IPS-15b (cell line): ENCODE results near the gene TBC1D17.

Experiments used
- H3K27me3 ChIP-seq: one replicate; pipeline ENCODE4 v1.6.1; 2013; ENCODE audit warnings: low read length; ENCODE audit not compliant: control insufficient read depth, insufficient read depth
- H3K36me3 ChIP-seq: one replicate; pipeline ENCODE4 v1.6.1; 2013; ENCODE audit warnings: low read length; ENCODE audit not compliant: control insufficient read depth, insufficient read depth
- H3K4me1 ChIP-seq: one replicate; pipeline ENCODE4 v1.6.1; 2013; ENCODE audit warnings: mild to moderate bottlenecking, low read length; ENCODE audit not compliant: control insufficient read depth, insufficient read depth
- H3K4me3 ChIP-seq: one replicate; pipeline ENCODE4 v1.5.1; 2013; ENCODE audit warnings: low read depth, low read length
- H3K9ac ChIP-seq: one replicate; pipeline ENCODE4 v1.6.1; 2013; ENCODE audit warnings: low read depth, mild to moderate bottlenecking, low read length
- H3K9me3 ChIP-seq: one replicate; pipeline ENCODE4 v1.6.1; 2013; ENCODE audit warnings: mild to moderate bottlenecking, low read length; ENCODE audit not compliant: control insufficient read depth, insufficient read depth

The TBC1D17 gene

DNA sequence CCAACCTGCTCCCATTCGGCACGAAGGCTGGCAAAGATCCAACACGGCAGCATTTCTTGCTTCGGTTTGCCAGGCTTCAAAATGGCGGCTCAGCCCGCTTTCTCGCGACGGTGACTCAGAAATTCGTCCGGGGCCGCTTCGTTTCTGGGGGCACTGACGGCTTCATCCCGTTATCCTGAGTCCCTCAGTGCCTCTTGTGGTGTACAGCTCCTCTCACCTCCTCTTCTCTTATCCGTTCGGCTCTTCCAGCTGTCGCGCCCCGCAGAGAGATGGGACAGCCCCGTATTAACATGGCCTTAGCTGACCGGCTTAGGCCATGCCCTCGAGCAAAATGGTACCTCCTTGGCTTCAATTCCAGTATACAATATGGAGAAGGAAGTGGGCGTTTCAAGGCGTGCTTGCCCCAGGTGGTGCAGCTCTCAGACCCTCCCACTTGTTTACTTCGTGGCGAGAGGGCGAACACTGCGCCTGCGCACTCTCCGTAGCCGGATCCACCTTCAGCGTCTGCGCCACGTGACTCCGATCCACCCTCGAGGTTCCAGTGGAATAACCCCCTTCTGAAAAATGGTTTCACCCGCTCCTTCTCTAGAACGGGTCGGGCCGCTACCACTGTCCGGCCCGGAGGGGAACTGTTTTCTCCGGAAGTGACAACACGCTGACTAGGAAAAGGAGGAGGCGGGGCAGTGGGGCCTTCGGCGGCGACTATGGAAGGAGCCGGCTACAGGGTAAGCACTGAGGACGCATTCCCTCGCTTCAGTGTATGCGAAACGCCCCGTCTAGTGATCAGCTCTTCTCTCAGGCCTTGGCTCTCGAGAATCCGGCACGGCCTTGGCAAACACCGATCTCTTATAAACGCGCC, at the start of gene TBC1D17, which contains the start of gene AKT1S1:
TSS of gene TBC1D17 (plus strand) at position 683 of the 859 bp plus-strand sequence. CDS start at position 705, 22 bp downstream.
TSS of gene AKT1S1 (minus strand) at position 336 of the 859 bp plus-strand sequence. CDS start 4,060 bp downstream, outside the sequence.
- Histone ChIP-seq H3K9me3 (no peaks in the 10 kb centered on the region), H3K4me3 (peak within 1 kb of the TSS; percentile 99), H3K9ac (peak within 1 kb of the TSS; percentile 100), H3K4me1 (peaks cover 5% of the 10 kb centered on the region), H3K27me3 (no peaks in the 10 kb centered on the region), H3K36me3 (peaks cover 29% of the 10 kb centered on the region)

DNA sequence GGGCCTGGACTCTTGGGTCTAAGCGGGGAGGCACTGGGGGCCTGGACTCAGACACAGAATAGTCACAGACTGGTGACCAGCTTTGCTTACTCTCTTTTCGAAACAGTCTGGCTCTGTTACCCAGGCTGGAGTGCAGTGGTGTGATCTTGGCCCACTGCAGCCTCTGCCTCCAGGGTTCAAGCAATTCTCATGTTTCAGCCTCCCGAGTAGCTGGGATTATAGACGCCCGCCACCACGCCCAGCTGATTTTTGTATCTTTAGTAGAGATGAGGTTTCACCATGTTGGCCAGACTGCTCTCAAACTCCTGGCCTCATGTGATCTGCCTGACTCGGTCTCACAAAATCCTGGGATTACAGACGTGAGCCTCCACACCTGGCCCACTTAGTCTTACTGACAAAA, 48.3 kb upstream of the TBC1D17 start:
- no peak overlapping the region for H3K9ac ChIP-seq
- no peak overlapping the region for H3K4me3 ChIP-seq
- H3K9me3 ChIP-seq = no peaks in the 10 kb centered on the region
- H3K36me3 ChIP-seq = peaks cover 40% of the 10 kb centered on the region
- no peaks in the 10 kb centered on the region for H3K4me1 ChIP-seq
- no peaks in the 10 kb centered on the region for H3K27me3 ChIP-seq

DNA sequence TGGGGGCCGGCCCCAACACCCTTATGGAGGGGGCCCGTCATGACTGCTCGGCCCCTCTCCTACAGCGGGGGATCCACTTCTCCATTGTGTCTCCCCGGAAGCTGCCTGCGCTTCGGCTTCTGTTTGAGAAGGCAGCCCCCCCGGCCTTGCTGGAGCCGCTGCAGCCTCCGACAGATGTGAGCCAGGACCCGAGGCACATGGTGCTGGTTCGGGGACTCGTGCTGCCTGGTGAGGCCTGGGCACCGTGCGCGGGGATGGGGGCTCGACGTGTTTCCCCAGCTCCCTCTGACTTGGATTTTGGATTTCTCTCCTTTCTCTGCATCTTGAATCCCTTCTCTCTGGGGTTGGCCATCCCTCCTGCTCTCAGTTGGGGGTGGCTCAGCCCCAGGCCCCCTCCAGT, 47.8 kb upstream of the TBC1D17 start:
- Histone ChIP-seq H3K4me3 (no peak overlapping the region), H3K27me3 (no peaks in the 10 kb centered on the region), H3K4me1 (no peaks in the 10 kb centered on the region), H3K9me3 (no peaks in the 10 kb centered on the region), H3K9ac (no peak overlapping the region), H3K36me3 (peaks cover 42% of the 10 kb centered on the region)

DNA sequence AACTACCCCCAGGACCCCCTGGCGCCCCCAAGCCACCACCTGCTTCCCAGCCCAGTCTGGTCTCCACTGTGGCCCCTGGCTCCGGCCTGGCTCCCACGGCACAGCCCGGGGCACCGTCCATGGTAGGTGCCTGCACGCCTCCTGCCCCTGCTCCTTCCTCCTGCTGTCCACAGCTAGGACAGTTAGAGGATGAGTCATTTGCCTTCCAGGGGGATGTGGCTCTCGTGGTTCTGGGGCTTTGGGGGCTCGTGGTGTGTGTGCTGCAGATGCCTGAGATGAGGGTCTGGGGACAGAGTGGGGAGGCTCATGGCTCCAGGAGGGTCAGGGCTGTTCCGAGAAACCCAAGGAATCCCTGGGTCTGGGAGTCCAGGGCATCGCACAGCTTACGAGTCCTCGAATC, 46.7 kb upstream of the TBC1D17 start:
- H3K4me3 ChIP-seq = no peak overlapping the region
- H3K9ac ChIP-seq = no peak overlapping the region
- H3K4me1 ChIP-seq = no peaks in the 10 kb centered on the region
- H3K9me3 ChIP-seq = no peaks in the 10 kb centered on the region
- peaks cover 48% of the 10 kb centered on the region for H3K36me3 ChIP-seq
- H3K27me3 ChIP-seq = no peaks in the 10 kb centered on the region

DNA sequence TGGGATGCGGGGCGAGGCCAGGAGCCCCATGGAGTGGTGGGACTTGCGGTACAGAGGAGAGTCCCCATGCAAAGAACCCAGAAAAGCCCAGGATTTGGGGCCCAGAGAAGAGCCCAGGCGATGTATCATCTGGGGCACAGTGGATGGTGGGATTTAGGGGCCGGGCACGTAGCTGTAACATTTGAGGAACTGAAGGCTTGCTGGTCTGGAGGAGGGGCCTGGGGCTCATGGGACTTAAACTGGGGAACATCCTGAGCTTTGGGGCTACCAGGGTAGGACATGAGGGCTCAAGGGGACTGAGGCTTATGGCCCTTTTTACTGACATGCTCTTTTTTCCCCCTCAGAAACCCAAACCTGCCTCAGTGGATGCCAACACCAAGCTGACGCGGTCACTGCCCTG, 45.9 kb upstream of the TBC1D17 start:
- Histone ChIP-seq H3K4me3 (no peak overlapping the region), H3K36me3 (peaks cover 51% of the 10 kb centered on the region), H3K4me1 (no peaks in the 10 kb centered on the region), H3K27me3 (no peaks in the 10 kb centered on the region), H3K9me3 (no peaks in the 10 kb centered on the region), H3K9ac (no peak overlapping the region)

DNA sequence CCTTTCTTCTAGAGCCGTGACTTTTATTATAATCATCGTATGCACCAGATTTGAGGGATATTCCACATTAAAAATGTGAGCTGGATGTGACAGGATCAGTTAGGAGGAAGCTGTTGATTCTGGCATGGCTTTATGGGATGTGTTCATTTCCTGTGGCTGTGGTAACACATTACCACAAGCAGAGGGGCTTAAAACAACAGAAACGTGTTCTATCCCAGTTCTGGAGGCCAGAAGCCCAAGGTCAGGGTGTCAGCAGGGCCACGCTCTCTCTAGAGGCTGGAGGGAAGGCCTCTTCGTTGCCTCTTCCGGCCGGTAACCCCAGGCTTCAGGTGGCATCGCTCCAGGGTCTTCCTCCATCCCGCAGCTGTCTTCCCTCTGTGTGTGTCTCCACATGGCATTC, 44.9 kb upstream of the TBC1D17 start:
- Histone ChIP-seq H3K36me3 (peaks cover 58% of the 10 kb centered on the region), H3K9ac (no peak overlapping the region), H3K4me3 (no peak overlapping the region), H3K9me3 (no peaks in the 10 kb centered on the region), H3K4me1 (no peaks in the 10 kb centered on the region), H3K27me3 (no peaks in the 10 kb centered on the region)

DNA sequence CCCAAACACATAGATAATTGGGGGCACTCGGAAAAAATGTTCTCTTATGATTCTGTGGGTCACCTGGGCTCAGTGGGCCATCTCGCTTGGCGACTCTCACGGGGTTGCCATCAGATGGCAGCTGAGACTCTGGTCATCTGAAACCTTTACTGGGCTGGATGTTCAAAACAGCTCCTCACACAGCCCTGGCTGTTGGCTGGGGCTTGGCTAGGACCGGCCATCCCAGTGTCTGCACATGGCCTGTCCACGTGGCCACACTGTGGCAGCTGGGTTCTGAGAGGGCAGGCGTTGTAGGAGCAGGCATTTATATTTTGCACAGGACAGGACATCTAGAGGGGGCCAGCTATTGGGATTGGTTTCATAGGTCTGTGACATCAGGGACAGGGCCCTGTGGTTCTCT, 43.9 kb upstream of the TBC1D17 start:
- H3K9me3 ChIP-seq = no peaks in the 10 kb centered on the region
- peaks cover 64% of the 10 kb centered on the region for H3K36me3 ChIP-seq

DNA sequence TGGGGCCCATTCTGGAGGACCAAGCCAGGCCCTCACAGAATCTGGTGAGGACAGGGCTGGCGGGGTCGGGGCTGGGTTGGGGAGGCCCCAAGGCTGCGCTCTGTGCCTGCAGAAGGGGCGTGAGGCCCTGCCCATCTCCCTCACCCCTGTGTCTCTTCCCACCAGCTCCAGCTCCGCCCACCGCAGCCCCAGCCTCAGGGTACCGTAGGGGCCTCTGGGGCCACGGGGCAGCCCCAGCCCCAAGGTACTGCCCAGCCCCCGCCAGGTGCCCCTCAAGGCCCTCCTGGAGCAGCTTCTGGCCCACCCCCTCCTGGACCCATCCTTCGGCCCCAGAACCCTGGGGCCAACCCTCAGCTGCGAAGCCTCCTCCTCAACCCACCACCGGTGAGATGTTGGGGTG, 41.9 kb upstream of the TBC1D17 start:
- Histone ChIP-seq H3K9ac (no peak overlapping the region), H3K9me3 (no peaks in the 10 kb centered on the region), H3K36me3 (peaks cover 60% of the 10 kb centered on the region), H3K4me3 (no peak overlapping the region), H3K27me3 (no peaks in the 10 kb centered on the region), H3K4me1 (no peaks in the 10 kb centered on the region)

More for the DNA sequence above, 43.9 kb upstream of the TBC1D17 start:
- Histone ChIP-seq H3K4me3 (no peak overlapping the region), H3K27me3 (no peaks in the 10 kb centered on the region), H3K4me1 (no peaks in the 10 kb centered on the region), H3K9ac (no peak overlapping the region)

DNA sequence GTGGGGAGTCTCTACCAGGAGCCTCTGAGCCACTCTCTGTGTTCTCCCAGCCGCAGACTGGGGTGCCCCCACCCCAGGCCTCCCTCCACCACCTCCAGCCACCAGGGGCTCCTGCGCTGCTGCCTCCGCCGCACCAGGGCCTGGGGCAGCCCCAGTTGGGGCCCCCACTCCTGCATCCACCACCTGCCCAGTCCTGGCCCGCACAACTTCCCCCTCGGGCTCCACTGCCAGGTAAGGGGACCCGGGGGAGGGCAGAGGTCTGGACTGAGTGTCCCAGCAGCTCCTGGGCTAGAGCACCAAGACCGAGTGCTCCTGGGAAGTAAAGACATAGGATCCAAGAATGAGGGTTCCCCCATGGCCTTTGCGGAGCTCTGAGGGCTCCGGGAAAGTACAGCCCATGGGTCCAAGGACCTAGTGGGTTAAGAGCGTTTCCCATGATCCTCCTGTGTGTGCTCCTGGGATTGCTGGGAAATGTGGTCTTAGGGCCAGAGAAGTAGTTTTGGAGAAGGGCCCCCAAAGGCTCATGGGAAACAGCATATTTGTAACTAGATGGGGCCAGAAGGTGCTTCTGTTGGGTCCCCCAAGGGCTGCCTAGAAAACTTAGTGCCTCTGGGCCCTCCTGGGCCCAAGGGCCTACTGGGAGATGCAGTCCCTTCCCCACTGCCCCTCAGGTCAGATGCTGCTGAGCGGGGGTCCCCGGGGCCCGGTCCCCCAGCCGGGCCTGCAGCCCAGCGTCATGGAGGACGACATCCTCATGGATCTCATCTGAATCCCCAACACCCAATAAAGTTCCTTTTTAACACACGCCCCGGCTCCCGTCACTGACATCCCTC, 41.1 kb upstream of the TBC1D17 start:
- no peak overlapping the region for H3K4me3 ChIP-seq
- H3K9ac ChIP-seq = no peak overlapping the region
- no peaks in the 10 kb centered on the region for H3K27me3 ChIP-seq
- peaks cover 52% of the 10 kb centered on the region for H3K36me3 ChIP-seq
- no peaks in the 10 kb centered on the region for H3K4me1 ChIP-seq
- no peaks in the 10 kb centered on the region for H3K9me3 ChIP-seq

DNA sequence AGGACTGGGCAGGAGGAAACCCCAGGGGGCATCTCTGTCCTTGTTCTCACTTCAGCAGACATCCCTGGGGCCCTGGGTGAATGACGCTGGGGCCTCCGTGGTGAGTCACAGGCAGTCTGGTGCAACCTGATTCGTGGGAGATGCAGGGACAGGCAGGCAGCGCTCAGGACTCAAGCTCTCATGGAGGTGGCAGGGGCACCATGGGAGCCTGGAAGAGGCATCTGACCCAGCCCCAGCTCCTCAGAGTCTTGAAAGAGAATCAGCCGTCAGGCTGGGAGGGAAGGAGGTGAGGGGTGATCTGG, 40.5 kb upstream of the TBC1D17 start:
- H3K9me3 ChIP-seq = no peaks in the 10 kb centered on the region
- peaks cover 49% of the 10 kb centered on the region for H3K36me3 ChIP-seq
- no peak overlapping the region for H3K4me3 ChIP-seq
- H3K9ac ChIP-seq = no peak overlapping the region
- H3K27me3 ChIP-seq = no peaks in the 10 kb centered on the region
- no peaks in the 10 kb centered on the region for H3K4me1 ChIP-seq

DNA sequence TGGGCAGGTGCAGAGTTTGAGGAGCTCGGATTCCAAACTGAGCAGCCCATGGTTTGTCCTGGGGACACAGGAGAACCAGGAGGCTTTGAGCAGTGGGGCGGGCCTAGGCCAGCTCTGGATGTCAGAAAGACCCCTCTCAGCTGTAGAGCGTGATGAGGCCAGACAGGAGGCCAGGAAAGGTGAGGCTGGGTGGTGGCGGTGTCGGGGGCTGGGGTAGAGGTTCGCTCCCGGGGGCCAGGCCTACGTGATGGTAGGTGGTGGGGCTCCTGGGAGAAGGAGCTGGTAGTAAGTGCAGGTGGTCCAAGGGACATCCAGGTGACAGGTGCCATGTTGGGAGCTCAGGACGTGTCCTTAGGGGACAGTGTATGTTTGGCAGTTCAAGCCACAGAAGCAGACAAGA, 40.1 kb upstream of the TBC1D17 start:
- H3K36me3 ChIP-seq = peaks cover 46% of the 10 kb centered on the region
- no peaks in the 10 kb centered on the region for H3K4me1 ChIP-seq
- no peak overlapping the region for H3K4me3 ChIP-seq
- no peaks in the 10 kb centered on the region for H3K27me3 ChIP-seq
- no peak overlapping the region for H3K9ac ChIP-seq
- H3K9me3 ChIP-seq = no peaks in the 10 kb centered on the region
